Peyer's patch (tissue), 4 donors: ENCODE data around the gene C1QC.

ENCODE experiments used
- POLR2A ChIP-seq, 2 donors: fragments of 450-650 bp; IDR thresholded peaks; one replicate each; pipeline ENCODE4 v1.5.1; 2017; ENCODE audit warnings: antibody characterized with exemption in 2 of 2, mild to moderate bottlenecking in 2 of 2, moderate library complexity in 2 of 2
- TF ChIP-seq, protein P1 (sequence below), 6 experiments: fragments of 450-650 bp in 4 of 6; fragments of 200-600 bp in 2 of 6; sonication (generic) in 1 of 6; IDR thresholded peaks; one replicate each; pipeline ENCODE4 v1.5.1; 2017 to 2019; ENCODE audit warnings: antibody characterized with exemption in 6 of 6, mild to moderate bottlenecking in 3 of 6, moderate library complexity in 1 of 6

DNA sequence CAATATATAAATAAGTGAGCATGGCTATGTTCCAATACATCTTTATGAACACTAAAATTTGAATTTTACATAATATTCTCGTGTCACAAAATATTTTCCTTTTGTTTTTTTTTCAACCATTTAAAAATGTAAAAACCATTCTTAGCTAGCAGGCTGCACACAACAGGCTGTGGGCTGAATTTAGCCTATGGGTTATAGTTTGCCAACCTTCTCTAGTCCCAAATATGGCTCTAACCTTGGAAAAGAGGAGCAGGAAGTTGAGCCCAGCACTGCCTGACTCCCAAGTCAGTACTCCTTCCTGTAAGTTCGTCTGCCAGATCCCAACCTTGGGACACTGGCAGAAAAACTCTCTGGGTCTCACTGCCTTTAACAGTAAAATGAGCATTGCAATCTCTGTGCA is 23.0 kb downstream of the C1QC start:
- TF ChIP-seq, protein P1, sequence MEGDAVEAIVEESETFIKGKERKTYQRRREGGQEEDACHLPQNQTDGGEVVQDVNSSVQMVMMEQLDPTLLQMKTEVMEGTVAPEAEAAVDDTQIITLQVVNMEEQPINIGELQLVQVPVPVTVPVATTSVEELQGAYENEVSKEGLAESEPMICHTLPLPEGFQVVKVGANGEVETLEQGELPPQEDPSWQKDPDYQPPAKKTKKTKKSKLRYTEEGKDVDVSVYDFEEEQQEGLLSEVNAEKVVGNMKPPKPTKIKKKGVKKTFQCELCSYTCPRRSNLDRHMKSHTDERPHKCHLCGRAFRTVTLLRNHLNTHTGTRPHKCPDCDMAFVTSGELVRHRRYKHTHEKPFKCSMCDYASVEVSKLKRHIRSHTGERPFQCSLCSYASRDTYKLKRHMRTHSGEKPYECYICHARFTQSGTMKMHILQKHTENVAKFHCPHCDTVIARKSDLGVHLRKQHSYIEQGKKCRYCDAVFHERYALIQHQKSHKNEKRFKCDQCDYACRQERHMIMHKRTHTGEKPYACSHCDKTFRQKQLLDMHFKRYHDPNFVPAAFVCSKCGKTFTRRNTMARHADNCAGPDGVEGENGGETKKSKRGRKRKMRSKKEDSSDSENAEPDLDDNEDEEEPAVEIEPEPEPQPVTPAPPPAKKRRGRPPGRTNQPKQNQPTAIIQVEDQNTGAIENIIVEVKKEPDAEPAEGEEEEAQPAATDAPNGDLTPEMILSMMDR (IDR thresholded peaks at IDR 0.05), result no peak
- TF ChIP-seq POLR2A (IDR thresholded peaks at IDR 0.05), result no peak
